GM12878 (cell line): Measurements from ENCODE around the gene KPNA1. TPM values are rescaled to one million over a fixed set of nuclear protein-coding genes. Genes with fewer than 3 reads are reported as not detected.

Experiments used
- ATAC-seq: fragments of 200-7000 bp; cut with Tn5 transposase; 3 replicates; pipeline ENCODE4 v1.9.1; 2020; ENCODE audit warnings: mild to moderate bottlenecking, moderate library complexity
- BruUV-seq: library from RNA; stranded (reverse); fragments of 400-500 nt; replicated peaks from 2 replicates; lab custom pipeline; 2021; lab: Mats Ljungman, UMichigan
- CTCF ChIA-PET: fragments of 300-600 bp; sonication (Branson Sonifier 250); formaldehyde crosslinking; extraction: SDS; loops from one replicate; lab custom pipeline; 2021; ENCODE audit warnings: inconsistent platforms; lab: Yijun Ruan, JAX
- POLR2A ChIA-PET: fragments of 350-600 bp; formaldehyde crosslinking; extraction: SDS; loops from one replicate; lab custom pipeline; 2021; ENCODE audit warnings: inconsistent platforms; lab: Charles Lee
- RAD21 ChIA-PET: fragments of 300-600 bp; sonication (Branson Sonifier 250); formaldehyde crosslinking; loops from one replicate; lab custom pipeline; 2023; ENCODE audit warnings: antibody characterized with exemption; ENCODE audit not compliant: unreplicated experiment; lab: Charles Lee
- SMC1A ChIA-PET: fragments of 300-600 bp; sonication (Branson Sonifier 250); formaldehyde crosslinking; loops from one replicate; lab custom pipeline; 2023; ENCODE audit not compliant: unreplicated experiment, uncharacterized antibody; lab: Charles Lee
- DNase-seq: peaks from one replicate; pipeline ENCODE4 v3.0.0-alpha.2; 2011; ENCODE audit warnings: low read depth, low spot score
- FAIRE-seq: peaks from 3 replicates; lab custom pipeline; 2011; peaks lifted over from hg19 to GRCh38; lab: Jason Lieb, UNC
- H2AFZ ChIP-seq: 2 replicates; pipeline ENCODE4 v1.6.0; 2011; ENCODE audit warnings: low read depth, low read length, control low read depth; ENCODE audit not compliant: control insufficient read depth
- H3K27ac ChIP-seq: 2 replicates; pipeline ENCODE4 v1.5.1; 2011; ENCODE audit warnings: control low read depth; ENCODE audit not compliant: control insufficient read depth, insufficient read depth
- H3K27me3 ChIP-seq, 2 experiments: replicated peaks in 1 of 2; 2 replicates each; pipeline versions ENCODE4 v1.6.0 to v1.6.1; 2011; ENCODE audit warnings: low read length in 1 of 2; ENCODE audit not compliant: control insufficient read depth in 2 of 2, insufficient read depth in 2 of 2
- H3K36me3 ChIP-seq, 2 experiments: 2 replicates each; pipeline ENCODE4 v1.5.1; 2011; ENCODE audit warnings: low read length in 1 of 2; ENCODE audit not compliant: control insufficient read depth in 2 of 2, insufficient read depth in 2 of 2
- H3K4me1 ChIP-seq: 2 replicates; pipeline ENCODE4 v1.6.1; 2011; ENCODE audit warnings: mild to moderate bottlenecking, low read length, moderate library complexity, mixed read lengths; ENCODE audit not compliant: control insufficient read depth, insufficient read depth
- H3K4me2 ChIP-seq: 2 replicates; pipeline ENCODE4 v1.6.0; 2011; ENCODE audit warnings: control low read depth; ENCODE audit not compliant: control insufficient read depth, insufficient read depth
- H3K4me3 ChIP-seq: fragments of 200-600 bp; sonication (generic); 2 replicates; pipeline ENCODE4 v1.5.1; 2016
- H3K79me2 ChIP-seq: 2 replicates; pipeline ENCODE4 v1.6.0; 2011; ENCODE audit warnings: low read length; ENCODE audit not compliant: control insufficient read depth, insufficient read depth
- H3K9ac ChIP-seq: 2 replicates; pipeline ENCODE4 v1.8.0; 2011; ENCODE audit warnings: low read length, control low read depth, mixed read lengths; ENCODE audit not compliant: control insufficient read depth, insufficient read depth
- H3K9me3 ChIP-seq: replicated peaks from 3 replicates; pipeline ENCODE4 v1.5.1; 2011; ENCODE audit warnings: mild to moderate bottlenecking, low read length; ENCODE audit not compliant: control insufficient read depth, insufficient read depth
- H4K20me1 ChIP-seq: 2 replicates; pipeline ENCODE4 v1.6.0; 2011; ENCODE audit not compliant: control insufficient read depth, insufficient read depth
- ATF7 ChIP-seq: fragments of 450-650 bp; IDR thresholded peaks from 2 replicates; pipeline ENCODE4 v1.6.1; 2016; ENCODE audit warnings: low read depth, mild to moderate bottlenecking
- CREM ChIP-seq: IDR thresholded peaks from 2 replicates; pipeline ENCODE4 v1.6.1; 2014; ENCODE audit warnings: antibody characterized with exemption, low read depth
- DPF2 ChIP-seq: fragments of 450-650 bp; IDR thresholded peaks from 2 replicates; pipeline ENCODE4 v1.6.1; 2017; ENCODE audit warnings: mild to moderate bottlenecking
- IKZF2 ChIP-seq, 2 experiments: fragments of 450-650 bp; IDR thresholded peaks; 2 replicates each; pipeline ENCODE4 v1.6.1; 2017; ENCODE audit warnings: mild to moderate bottlenecking in 2 of 2, moderate library complexity in 2 of 2
- MTA2 ChIP-seq: fragments of 450-650 bp; IDR thresholded peaks from 2 replicates; pipeline ENCODE4 v1.6.1; 2016; ENCODE audit warnings: low read depth, mild to moderate bottlenecking, moderate library complexity
- RB1 ChIP-seq: fragments of 450-650 bp; formaldehyde crosslinking; IDR thresholded peaks from 2 replicates; pipeline ENCODE4 v1.6.1; 2017; ENCODE audit warnings: mild to moderate bottlenecking, borderline replicate concordance
- SIX5 ChIP-seq: IDR thresholded peaks from 2 replicates; pipeline ENCODE4 v1.6.1; 2011; ENCODE audit warnings: mild to moderate bottlenecking, low read depth, low read length, moderate library complexity; ENCODE audit not compliant: severe bottlenecking
- SPI1 ChIP-seq: IDR thresholded peaks from 2 replicates; pipeline ENCODE4 v1.6.1; 2011; ENCODE audit warnings: low read depth, mild to moderate bottlenecking, low read length, moderate library complexity, borderline replicate concordance; ENCODE audit not compliant: insufficient read depth
- SREBF1 ChIP-seq: IDR thresholded peaks from 2 replicates; pipeline ENCODE4 v1.6.1; 2012; ENCODE audit warnings: mild to moderate bottlenecking, low read length
- TBL1XR1 ChIP-seq: IDR thresholded peaks from 2 replicates; pipeline ENCODE4 v1.6.1; 2012; ENCODE audit warnings: low read depth, low read length, improper control_type of control experiment
- TCF3 ChIP-seq: IDR thresholded peaks from 2 replicates; pipeline ENCODE4 v1.6.1; 2012; ENCODE audit warnings: low read depth, mild to moderate bottlenecking, low read length, borderline replicate concordance; ENCODE audit not compliant: insufficient read depth
- WRNIP1 ChIP-seq: IDR thresholded peaks from 2 replicates; pipeline ENCODE4 v1.6.1; 2011; ENCODE audit warnings: low read depth, low read length, improper control_type of control experiment, borderline replicate concordance
- ZNF592 ChIP-seq: fragments of 450-650 bp; IDR thresholded peaks from 2 replicates; pipeline ENCODE4 v1.6.1; 2017; ENCODE audit warnings: mild to moderate bottlenecking, moderate library complexity
- WGBS: methylation state at CpG from one replicate; pipeline ENCODE4 v1.1.6; 2016; ENCODE audit warnings: low lambda C conversion rate; ENCODE audit not compliant: insufficient replicate concordance, insufficient coverage; ENCODE audit errors: missing lambda C conversion rate; 5-methylcytosine and 5-hydroxymethylcytosine counted together
- in situ Hi-C: fragments of 300-500 bp; cut with MboI; formaldehyde crosslinking; loops from 9 replicates; pipeline ENCODE4 v1.14.3; 2018; ENCODE audit warnings: mixed read lengths
- intact Hi-C: fragments of 100-400 bp; cut with micrococcal nuclease; formaldehyde crosslinking; loops from one replicate; pipeline ENCODE4 v1.14.2; 2022; ENCODE audit not compliant: unreplicated experiment
- polyA plus RNA-seq, 11 experiments: library from polyadenylated mRNA; depleted of rRNA in 4 of 11; unstranded in 6 of 11; stranded (reverse) in 5 of 11; fragments of >200 nt; fragmentation: Nextera tagmentation in 4 of 11; fragmentation: Illumina TruSeq in 1 of 11; extraction: Ambion mirVana in 4 of 11; extraction: Trizol in 1 of 11; gene quantifications; 1 replicate in 1 of 11; 2 replicates in 10 of 11; pipeline versions ENCODE4 v1.2.1 to v1.2.3, GENCODE V29; 2011 to 2016; ENCODE audit warnings: inconsistent platforms in 2 of 11, missing spikeins in 2 of 11, low read depth in 1 of 11
- total RNA-seq, 4 experiments: library from RNA; depleted of rRNA in 3 of 4; stranded (reverse); fragments of >200 nt in 3 of 4; fragmentation: Illumina TruSeq in 1 of 4; extraction: Trizol in 1 of 4; gene quantifications; 2 replicates each; pipeline versions ENCODE4 v1.2.1 to v1.2.3, GENCODE V29; 2013 to 2021
- TF ChIP-seq, protein P1 (sequence below): fragments of 450-650 bp; conservative IDR thresholded peaks from 2 replicates; pipeline ENCODE4 v1.6.1; 2017; ENCODE audit warnings: mild to moderate bottlenecking, moderate library complexity
- TF ChIP-seq, protein P2 (sequence below): IDR thresholded peaks from 2 replicates; pipeline ENCODE4 v1.6.1; 2011; ENCODE audit warnings: borderline replicate concordance, low read depth, mild to moderate bottlenecking, moderate library complexity, low read length; ENCODE audit not compliant: insufficient read depth, poor library complexity, severe bottlenecking

Gene KPNA1
- total and polyA plus RNA-seq, 10 of the 15 experiments (the other 5 are each of a cell fraction or from before 2014, with no cell fraction given): 8.5 to 52.7 (median 41.0) TPM

DNA sequence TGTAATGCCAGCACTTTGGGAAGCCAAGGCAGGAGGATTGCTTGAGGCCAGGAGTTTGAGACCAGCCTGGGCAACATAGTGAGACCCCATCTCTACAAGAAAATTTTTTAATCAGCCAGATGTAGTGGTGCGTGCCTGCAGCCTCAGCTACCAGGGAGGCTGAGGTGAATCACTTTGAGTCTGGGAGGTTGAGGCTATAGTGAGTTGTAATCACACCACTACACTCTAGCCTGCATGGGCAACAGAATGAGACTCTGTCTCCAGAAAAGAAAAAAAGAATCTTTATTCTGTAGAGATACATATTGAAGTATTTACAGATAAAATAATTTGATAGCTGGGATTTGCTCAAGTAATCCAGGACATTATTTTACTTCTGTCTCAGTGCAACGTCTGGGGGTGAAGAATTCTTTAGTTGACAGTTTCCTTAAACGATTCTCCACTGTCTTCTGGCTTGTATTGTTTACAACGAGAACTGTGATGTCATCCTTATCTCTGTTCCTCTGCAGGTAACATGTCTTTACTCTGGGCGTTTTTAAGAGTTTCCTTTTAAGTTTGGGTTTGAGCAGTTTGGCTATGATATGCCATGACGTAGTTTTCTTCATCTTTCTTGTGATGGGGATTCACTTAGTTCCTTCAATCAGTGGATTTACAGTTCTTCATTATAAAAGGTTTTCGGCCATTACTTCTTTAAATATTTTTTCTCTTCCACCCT lies 26.3 kb downstream of the KPNA1 start:
- DNase-seq: no peak
- no peak overlapping the region for H2AFZ ChIP-seq
- TF ChIP-seq, protein P1, sequence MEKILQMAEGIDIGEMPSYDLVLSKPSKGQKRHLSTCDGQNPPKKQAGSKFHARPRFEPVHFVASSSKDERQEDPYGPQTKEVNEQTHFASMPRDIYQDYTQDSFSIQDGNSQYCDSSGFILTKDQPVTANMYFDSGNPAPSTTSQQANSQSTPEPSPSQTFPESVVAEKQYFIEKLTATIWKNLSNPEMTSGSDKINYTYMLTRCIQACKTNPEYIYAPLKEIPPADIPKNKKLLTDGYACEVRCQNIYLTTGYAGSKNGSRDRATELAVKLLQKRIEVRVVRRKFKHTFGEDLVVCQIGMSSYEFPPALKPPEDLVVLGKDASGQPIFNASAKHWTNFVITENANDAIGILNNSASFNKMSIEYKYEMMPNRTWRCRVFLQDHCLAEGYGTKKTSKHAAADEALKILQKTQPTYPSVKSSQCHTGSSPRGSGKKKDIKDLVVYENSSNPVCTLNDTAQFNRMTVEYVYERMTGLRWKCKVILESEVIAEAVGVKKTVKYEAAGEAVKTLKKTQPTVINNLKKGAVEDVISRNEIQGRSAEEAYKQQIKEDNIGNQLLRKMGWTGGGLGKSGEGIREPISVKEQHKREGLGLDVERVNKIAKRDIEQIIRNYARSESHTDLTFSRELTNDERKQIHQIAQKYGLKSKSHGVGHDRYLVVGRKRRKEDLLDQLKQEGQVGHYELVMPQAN: no peak
- no peak for TF ChIP-seq ZNF592
- TF ChIP-seq WRNIP1: no peak
- no peak for TF ChIP-seq MTA2
- no peak for TF ChIP-seq SPI1
- TF ChIP-seq CREM: no peak
- TF ChIP-seq, protein P2, sequence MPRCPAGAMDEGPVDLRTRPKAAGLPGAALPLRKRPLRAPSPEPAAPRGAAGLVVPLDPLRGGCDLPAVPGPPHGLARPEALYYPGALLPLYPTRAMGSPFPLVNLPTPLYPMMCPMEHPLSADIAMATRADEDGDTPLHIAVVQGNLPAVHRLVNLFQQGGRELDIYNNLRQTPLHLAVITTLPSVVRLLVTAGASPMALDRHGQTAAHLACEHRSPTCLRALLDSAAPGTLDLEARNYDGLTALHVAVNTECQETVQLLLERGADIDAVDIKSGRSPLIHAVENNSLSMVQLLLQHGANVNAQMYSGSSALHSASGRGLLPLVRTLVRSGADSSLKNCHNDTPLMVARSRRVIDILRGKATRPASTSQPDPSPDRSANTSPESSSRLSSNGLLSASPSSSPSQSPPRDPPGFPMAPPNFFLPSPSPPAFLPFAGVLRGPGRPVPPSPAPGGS: no peak
- TF ChIP-seq TCF3: no peak
- TF ChIP-seq TBL1XR1: no peak
- TF ChIP-seq ATF7: no peak
- TF ChIP-seq DPF2: no peak
- no peak for TF ChIP-seq SIX5
- TF ChIP-seq SREBF1: no peak
- TF ChIP-seq RB1: no peak
- TF ChIP-seq IKZF2 (IDR thresholded peaks at IDR 0.05): no peak
- TF ChIP-seq, all 136 proteins: peak for 0
- no peak overlapping the region for H3K4me3 ChIP-seq
- no peaks in the 10 kb centered on the region for H3K9me3 ChIP-seq
- no peak for FAIRE-seq
- ATAC-seq: no peak; the same call in 2 of the 3 replicates
- H3K79me2 ChIP-seq: peaks cover 7% of the 10 kb centered on the region
- ChIA-PET RAD21 (interaction anchor here (1.4 kb wide), 1 partner anchor 20 kb away, joined by 3 read pairs; no protein-coding TSS in a partner anchor), POLR2A (interaction anchor here (0.6 to 1.1 kb wide), 4 partner anchors 8 to 115 kb away, joined by 3 to 9 read pairs (median 3); no protein-coding TSS in a partner anchor), SMC1A (interaction anchor here (1.3 to 10.1 kb wide), 4 partner anchors 20 to 86 kb away, joined by 3 to 59 read pairs (median 4); partner anchors contain the start of gene WDR5B), CTCF (no interaction called here)
- WGBS: 80% methylated on average over 7 of the region's 7 CpGs
- no peak overlapping the region for H3K27ac ChIP-seq
- in situ Hi-C loops: no loop called here
- no peaks in the 10 kb centered on the region for H3K27me3 ChIP-seq
- H3K9ac ChIP-seq: no peak overlapping the region
- no peak overlapping the region for H3K4me2 ChIP-seq
- peaks cover 2 to 16% of the 10 kb centered on the region in 2 experiments; a peak in 3 of 4 replicates for H3K36me3 ChIP-seq
- intact Hi-C loops: no loop called here
- no peaks in the 10 kb centered on the region; the same call in 1 of the 2 replicates for H3K4me1 ChIP-seq
- H4K20me1 ChIP-seq: no peaks in the 10 kb centered on the region
- BruUV-seq: TSS peak; percentile 36
